GM21423 (cell line): ENCODE data around the gene LRRC30.

Source experiments
- ATAC-seq: cut with Tn5 transposase; IDR thresholded peaks from one replicate; pipeline ENCODE4 v1.9.1; 2021; ENCODE audit warnings: mild to moderate bottlenecking, moderate library complexity; ENCODE audit not compliant: unreplicated experiment

The LRRC30 gene

DNA sequence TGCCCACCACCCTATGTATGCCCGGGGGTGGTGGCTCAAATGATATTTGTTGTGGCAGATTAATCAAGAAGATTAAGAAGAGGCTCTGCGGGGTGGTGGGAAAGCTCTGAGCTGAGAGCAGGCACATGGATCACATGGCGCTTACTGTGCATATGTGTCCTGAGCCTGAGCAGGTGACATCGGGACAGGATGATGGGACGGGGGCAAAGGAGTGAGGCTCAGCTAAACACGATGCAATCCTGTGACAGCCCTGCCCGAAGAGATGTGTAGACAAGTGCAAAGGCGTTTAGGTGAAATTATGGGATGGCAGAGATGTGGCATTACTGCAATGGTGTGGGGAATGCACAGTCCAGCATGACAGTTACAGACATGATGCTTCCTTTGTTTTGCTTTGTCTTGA, 6.0 kb downstream of the LRRC30 start:
- no peak for ATAC-seq

DNA sequence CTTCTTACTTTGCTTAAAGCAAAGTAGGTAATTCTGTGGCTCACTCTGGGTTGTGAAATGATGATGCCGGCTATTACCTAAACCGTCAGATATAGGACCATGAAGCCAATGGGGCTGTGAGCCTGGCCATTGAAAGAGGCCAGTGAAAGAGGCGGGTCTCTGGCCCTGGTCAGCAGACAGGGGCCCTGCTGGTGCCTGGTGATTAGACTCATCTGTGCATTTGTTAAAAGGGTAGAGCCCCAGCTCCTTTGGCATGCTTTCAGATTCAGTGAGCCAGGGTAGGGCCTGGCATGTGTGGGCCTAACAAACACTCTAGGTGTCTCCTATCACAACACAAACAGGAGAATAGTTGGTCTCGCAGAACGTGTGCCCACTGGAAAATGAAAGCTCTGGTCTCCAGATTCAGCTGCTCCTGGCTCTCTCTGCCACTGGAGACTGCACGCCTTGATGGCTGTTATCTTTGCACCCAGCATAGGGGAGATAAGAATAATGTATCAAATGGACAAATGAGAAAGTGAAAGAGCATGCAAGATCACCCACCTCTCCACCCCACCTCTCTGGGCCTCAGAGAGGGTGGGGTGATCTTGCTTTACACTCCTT, 6.9 kb downstream of the LRRC30 start:
- ATAC-seq: no peak

DNA sequence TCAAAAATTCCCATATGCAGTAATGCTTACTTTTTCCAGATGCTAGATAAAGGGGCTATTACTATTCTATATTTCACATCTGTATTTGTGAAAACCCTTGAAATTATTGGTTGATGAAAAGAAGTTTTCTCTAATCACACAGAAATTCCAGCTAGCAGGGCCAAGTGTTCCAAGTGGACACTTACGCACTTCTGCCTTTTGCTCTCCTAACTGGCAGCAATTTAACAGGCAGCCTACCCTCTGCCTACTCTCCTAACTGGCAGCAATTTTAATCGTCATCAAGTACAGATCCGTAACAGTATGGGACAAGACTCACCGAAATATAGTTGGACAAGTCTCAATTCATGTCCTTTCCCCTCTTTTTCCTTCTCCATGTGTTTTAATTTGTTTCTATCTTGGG, 12.0 kb downstream of the LRRC30 start:
- ATAC-seq: no peak

DNA sequence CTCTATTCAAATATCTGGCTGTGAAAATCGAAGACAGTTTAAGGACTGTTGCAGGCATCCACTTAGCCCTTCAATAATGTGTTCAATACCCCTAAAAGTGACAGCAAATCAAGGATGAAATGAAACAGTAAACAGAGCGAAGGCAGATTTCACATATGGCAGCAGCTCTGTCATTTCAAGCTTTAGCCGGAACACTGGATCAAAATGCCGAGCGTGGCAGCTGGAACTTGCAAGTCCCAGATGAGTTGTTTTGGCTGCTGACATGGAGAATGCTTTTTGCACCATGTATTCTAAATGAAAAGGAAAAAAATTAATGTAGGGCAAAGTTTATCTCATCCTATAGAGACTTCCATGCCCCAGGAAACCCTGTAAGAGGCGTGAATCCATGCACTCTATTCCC, 18.0 kb downstream of the LRRC30 start:
- ATAC-seq: no peak

DNA sequence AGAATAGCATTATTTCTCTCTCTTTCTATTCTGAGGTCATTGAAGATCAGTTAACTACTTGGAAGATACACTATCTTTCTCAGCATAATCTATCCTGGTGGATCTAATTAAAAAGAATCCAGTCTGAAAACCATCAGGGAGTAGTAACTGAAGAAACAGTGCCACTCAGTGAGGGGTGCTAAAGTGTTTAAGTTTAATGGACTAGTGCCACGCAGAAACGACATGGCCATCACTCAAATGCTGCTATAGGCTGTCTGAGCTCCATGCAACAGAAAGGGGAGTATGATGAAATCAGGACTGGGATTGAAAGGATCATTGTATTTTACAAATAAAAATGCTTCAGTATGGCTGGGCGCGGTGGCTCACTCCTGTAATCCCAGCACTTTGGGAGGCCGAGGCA, 23.3 kb downstream of the LRRC30 start:
- ATAC-seq: no peak

DNA sequence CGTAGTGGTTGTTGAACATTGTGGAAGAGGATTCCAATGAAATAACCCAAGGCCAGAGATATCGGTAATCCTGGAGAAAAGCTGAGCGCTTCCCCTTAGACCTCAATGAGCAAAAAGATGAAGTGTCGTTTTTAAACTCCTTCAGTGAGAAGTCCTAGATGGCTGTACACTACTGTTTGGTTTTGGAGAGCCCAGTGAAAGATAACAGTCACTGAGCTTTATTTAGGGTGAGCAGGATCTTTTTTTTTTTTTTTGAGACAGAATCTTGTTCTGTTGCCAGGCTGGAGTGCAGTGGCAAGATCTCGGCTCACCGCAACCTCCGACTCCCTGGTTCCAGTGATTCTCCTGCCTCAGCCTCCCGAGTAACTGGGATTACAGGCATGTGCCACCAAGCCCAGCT, 24.2 kb downstream of the LRRC30 start:
- ATAC-seq: no peak

DNA sequence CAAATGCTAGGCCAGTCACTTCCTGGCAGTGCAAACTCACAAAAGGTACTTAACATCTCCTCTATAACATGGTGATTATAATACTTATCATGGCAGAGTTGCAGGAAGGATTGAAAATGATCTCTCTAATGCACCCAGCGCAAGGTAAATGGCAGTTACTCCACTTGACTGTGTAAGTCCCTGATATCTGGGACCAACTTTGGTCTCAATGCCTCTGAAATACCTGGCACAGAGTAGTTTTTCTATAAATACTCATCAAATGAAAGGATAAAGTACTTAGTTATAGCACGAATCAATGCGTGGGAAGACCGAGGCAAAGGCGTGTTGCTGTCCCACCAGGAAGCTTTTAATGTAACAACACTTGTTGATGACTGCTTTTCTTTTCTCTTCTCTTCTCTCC, 24.8 kb downstream of the LRRC30 start:
- no peak for ATAC-seq

DNA sequence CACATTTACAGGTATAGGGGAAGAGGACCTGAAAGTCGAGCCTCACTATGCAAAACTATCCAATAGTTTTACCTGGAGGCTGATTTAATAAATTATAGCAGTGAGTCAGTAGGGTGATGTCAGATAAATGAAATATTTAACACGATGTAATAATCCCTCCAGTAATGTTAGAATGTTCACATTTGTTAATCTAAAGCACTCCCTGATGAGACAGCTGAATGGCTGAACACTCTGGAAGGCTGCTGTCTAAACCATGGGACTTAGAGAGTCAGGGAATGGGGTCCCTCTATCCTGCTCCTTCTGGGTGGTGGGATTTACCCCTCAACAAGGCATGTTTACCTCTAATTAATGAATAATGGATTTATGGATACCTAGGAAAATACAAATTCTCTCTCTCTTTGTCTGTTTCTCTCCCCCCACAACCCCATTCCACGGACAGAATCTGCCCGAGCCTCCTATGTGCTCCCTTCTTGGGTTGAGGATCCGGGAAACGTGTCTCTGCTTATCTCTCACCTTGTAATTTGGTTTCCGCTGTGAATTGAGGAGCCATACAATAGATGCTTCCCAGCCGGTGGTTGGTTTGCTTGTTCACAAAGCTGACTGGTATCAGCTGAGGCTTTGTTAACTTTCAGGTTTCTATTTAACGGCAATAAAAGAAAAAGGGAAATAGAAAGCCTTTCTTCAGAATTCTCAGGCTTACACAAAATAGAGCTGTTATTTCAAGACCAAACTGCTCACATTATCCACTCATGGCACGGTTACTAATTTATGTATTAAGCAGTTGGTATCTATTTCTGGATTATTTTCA, 25.9 kb downstream of the LRRC30 start:
- ATAC-seq: no peak

- ATAC-seq: no peak
These were observed 26.5 kb downstream of the LRRC30 start for GRCh38 chr18:7257426-7257740.

DNA sequence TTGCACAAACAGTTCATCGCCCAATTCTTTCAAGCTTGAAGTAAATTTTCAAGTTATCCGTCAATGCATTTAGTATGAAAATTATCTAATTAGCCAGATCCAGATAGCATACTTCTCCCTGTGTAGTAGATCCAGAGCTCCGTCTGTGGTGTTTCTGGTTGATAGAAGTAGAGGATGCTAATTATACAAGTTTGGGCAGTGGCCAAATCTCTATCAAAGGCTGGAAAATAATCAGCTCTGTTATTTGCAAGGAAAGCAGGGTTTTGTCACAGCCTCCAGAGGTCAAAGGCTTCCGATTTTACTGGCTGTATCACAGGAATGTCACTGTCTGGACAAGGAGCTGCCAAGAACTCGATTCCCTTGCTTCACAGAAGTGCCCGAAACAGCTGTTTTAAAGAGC, 28.6 kb downstream of the LRRC30 start:
- ATAC-seq: no peak

- no peak for ATAC-seq
These were observed 30.3 kb downstream of the LRRC30 start for GRCh38 chr18:7261199-7261598.

GRCh38 chr18:7267973-7268372, 37.1 kb downstream of the LRRC30 start:
- ATAC-seq: no peak

DNA sequence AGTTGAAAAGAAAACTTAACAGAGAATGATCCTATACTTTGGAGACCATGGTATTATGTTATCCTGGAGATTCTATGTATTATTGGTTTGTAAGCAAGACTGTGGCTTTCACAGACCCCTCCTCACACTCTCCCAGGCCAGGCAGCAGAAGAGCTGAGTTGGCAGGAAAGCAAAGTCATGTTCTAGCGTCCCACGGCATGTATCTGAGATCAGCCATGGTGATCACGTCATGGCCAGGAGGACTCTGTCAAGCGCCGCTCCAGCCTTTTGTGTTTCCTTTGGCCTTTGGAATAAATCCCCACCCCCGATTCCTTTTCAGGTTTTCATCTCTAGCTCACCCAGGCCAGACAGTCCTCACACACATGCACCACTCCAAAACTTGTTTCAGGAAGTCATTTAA, 39.1 kb downstream of the LRRC30 start:
- ATAC-seq: no peak

DNA sequence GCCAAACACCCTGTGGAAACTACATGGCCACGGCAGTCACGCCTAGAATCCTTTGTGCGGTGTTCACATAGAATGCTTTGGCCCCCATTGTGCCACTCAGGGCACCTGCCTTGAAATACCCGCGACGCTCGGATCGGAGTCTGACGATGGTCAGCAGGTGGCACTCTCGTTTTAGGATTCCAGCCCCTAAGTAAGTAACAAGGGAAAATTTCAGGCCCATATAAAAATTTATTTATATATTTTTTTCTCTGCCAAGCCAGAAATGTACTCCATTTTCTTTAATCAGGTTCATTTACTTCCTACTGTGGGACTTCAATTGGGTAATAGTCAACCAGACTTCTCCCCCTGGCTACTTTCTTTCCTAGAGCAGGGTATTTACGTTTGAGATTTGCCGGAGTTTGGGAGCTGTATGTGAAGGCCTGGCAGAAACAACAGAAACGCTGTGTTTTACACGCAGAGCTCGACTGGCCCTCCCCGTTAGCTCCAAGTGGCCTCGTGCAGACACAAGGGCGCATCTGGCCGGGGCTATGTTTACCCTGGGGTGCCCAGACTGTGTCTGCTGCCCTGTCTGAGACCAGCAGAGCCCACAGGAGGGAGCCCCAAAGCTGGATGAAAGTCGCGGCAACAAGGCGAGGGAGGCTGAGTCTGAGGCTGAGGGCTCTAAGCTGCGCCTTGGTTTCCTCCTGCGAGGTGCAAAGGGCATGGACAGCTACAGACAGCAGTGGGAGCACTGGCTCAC, 41.6 kb downstream of the LRRC30 start:
- ATAC-seq: no peak

DNA sequence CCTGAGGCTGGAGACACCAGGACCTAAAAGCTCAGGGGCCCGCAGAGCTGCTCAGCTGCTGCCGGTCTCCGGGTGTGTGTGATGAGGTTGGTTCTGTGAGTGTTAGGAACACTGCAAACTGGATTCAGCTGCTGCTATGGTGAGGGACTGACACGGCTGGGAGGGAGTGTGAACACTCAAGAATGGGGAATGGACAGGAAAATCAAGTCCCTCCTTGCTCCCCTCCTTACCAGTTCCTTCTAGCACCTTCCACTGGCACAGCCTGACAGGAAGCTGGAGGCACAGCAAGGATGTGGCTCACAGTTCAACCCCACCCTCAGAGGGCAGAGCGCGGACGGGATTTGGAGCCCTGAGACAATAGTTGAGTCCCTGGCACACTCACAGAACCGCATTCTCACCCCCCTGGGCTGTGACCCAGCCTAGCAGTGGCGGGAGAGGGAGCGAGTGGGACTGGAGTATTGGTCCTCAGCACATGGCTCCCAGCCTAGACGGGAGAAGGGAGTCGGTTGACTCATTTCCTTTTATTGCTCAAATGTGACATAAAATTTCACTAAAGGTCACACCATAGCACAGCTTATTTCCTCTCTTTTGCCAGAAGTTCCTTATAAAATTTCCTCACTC, 42.5 kb downstream of the LRRC30 start:
- no peak for ATAC-seq

DNA sequence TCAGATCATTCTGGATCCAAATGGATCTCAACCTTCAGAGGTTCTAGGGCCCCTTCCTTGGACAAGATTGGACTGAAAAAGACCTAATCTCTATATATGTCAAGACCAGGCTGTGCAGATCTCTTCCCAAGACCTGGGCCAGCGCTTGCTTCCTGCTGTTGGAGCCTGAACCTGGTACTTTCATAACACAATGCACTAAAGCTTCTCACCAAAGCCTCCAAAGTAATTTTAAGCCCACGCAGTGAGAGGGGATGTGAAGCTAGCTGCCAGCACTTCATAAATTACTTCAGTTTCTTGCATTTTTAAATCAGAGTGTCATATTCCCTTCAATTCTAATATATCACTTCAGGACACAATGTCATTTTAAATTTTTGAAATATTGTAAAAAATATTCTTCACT, 50.7 kb downstream of the LRRC30 start:
- no peak for ATAC-seq
